DMS114 treated with DMSO at 0.1 percent for 48 hours (cell line): ENCODE data around the gene TNFAIP8L1.

Source experiments
- DNase-seq: peaks from one replicate; lab custom pipeline; 2025; ENCODE audit not compliant: unreplicated experiment; lab: John Stamatoyannopoulos, UW

TNFAIP8L1 gene

GRCh38 chr19:4647676-4648644, 8.6 kb downstream of the TNFAIP8L1 start:
- no peak for DNase-seq

GRCh38 chr19:4649392-4650047, 10.2 kb downstream of the TNFAIP8L1 start:
- DNase-seq = no peak

- DNase-seq = no peak
Measured at GRCh38 chr19:4650159-4650558, 10.8 kb downstream of the TNFAIP8L1 start.

- DNase-seq = no peak
Measured at GRCh38 chr19:4652075-4652474, 12.8 kb downstream of the TNFAIP8L1 start.

DNA sequence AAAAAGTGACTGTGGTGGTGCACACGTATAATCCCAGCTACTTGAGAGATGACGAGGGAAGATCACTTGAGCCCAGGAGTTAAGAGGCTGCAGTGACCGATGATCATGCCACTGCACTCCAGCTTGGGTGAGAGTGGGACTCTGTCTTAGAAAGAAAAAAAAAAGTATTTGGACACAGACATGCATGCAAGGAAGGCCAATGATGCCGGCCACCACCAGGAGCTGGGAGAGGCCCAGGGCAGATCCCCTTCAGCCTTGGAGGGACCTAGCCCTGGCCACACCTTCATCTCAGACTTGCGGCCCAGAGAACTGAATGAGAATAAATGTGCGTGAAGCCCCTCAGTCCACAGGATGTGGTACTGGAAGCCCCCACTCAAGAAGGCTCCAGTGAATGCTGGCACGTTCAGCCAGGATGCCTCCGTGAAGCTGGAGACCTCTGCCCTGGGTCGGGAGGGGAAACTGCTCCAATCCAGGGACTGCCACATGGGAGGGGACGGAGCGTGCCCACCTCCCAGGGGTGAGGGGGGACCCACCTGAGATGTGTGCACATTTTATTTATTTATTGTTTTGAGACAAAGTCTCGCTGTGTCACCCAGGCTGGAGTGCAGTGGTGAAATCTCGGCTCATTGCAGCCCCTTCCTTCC, 14.6 kb downstream of the TNFAIP8L1 start:
- no peak for DNase-seq

DNA sequence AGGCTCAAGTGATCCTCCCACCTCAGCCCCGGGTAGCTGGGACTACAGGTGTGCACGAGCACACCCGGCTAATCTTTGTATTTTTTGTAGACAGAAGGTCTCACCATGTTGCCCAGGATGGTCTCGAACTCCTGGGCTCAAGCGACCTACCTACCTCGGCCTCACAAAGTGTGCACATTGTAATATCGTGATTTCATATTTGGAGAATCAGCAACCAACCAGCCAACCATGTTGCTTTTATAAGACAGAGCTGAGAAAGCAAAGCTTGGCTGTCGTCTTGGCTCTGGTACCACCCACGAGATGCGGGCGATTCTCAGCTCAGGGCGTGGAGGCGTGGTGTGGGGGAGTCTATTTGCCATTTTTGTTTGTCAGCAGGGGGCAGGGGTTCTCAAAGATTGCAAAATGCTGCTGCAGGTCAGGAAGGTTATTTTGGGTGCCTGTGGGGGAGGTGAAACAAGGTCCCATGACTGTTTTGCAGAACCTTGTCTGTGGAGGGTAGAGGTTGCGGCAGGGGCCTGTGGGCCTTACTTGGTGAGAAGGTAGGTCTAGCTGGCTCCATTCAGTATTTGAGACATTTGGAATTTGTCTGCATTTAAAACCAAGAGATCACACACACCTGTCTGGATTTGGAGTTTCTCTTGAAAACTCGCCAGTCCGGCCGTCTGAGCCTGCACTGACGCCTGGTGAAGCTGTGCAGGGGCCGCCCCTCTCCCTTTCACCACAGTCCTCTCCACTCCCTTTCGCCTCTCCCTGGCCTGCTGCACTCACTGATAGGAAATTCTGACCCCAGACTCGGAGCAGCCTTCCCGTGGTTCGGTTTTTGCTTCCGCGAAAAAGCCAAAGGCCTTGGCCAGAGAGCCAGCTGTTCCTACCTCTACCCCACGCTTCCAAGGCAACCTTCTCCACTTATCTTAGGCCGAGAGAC, 15.4 kb downstream of the TNFAIP8L1 start:
- no peak for DNase-seq

DNA sequence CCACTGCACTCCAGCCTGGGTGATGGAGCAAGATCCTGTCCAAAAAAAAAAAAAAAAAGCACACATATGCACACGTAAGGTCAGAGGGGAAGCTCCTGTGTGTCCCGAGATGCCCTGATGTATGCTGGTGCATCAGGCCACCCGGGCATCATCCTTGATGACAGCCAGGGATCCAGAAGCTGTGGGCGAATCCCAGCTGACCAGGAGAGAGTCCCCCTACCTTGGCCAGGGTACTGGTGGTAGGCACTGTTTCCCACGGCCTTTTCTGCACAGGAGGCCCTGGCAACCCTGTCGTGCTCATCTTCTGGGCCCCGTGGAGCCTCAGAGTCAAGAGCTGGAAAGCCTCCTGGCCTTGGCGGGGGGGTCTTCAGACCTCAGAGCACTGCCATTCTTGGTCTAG, 16.8 kb downstream of the TNFAIP8L1 start:
- no peak for DNase-seq

DNA sequence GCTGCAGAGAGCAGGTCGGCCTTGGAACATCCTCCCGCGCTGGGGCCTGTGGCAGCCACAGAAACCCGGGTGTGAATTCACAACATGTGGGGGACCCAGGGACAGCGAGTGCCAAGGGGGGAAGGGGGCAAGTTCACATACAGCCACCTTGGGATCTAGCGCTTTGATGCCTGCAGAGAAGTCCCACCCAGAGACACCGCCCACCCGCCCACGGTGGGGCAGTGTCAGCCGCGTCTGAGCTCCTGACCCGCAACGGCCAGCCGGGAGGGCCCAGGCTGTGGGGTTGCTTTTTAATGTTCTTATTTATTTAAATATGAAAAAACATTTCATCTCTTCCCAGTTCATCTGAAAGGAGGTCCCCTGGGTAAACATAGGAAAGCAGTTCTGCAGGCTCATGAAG, 17.9 kb downstream of the TNFAIP8L1 start:
- DNase-seq = no peak

- no peak for DNase-seq
Measured at GRCh38 chr19:4657835-4658234, 18.5 kb downstream of the TNFAIP8L1 start.

- no peak for DNase-seq
Measured at GRCh38 chr19:4660181-4660791, 21.0 kb downstream of the TNFAIP8L1 start.

DNA sequence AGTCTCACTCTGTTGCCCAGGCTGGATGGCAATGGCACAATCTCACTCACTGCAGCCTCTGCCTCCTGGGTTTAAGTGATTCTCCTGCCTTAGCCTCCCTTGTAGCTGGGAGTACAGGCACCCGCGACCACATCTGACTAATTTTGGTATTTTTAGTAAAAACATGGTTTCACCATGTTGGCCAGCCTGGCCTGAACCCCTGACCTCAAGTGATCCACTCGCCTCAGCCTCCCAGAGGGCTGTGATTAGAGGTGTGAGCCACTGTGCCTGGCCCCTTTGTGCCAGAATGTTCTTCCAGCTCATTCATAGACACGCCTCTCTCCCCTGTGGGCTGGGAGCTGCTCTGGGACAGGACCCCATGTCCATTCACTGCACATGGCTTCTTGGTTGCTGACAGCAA, 21.7 kb downstream of the TNFAIP8L1 start:
- DNase-seq = no peak

DNA sequence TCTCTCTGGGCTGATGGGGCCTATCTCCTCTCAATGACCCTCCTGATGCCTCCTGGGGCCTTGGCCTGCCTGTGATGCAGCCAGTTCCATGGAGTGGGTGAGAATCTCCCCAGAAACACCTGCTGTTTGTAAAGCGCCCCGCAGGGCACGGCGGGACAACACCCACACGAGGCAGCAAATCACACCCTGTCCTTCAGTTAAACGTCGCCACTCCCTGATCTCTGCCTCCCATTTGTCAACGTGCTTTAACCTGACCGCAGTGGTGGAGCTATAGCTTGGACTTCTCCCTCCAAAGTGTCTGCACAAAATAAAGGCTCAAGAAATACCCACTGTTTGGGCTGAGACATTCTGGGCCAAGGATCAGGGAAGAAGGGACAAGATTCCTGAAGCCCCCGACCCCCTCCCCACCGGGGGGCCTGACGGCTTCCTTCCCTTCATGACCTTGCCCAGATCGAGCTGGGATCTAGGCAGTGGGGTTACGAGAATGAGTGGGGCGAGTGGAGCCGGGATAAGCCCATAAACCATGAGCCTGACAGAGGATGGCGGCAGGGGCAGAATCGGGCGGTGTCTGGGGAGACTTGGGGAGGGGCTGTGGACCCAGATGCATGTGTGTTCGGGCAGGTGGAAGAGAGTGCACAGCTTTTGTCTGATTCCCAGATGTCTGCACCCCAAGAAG, 22.8 kb downstream of the TNFAIP8L1 start:
- no peak for DNase-seq

DNA sequence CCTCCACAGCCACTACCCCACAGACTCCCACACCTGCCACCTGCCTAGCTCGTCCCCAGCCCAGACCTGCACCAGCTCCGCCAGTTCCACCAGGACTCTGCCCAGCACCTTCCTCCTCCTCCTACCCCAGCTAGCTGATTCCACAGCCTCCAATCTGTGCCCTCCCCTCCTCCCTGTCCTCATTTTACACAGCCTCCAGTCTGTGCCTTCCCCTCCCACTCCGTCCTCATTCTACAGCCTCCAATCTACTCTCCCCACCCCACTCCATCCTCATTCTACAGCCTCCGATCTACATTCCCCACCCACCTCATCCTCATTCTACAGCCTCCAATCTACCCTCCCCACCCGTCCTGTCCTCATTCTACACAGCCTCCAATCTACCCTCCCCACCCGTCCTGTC, 23.5 kb downstream of the TNFAIP8L1 start:
- DNase-seq = no peak

DNA sequence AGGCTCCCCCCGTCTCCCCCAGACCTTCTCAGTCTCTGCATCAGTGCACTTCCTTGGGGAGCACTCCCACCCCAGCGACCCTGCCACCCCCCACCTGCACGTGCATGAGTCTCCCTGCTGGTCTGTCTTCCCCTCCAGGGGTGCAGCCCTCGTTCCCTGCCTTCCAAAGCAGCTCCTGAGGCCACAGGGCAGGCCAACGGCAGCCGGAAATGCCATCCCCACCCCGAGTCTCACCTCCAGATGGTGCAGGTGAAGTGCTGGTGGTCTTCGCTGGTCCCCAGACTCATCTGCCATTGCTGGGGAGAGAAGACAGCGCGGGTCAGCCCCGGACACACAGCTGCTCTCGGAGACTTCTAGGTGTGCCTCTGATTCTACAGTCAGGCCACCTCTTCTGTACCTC, 25.3 kb downstream of the TNFAIP8L1 start:
- DNase-seq = no peak

DNA sequence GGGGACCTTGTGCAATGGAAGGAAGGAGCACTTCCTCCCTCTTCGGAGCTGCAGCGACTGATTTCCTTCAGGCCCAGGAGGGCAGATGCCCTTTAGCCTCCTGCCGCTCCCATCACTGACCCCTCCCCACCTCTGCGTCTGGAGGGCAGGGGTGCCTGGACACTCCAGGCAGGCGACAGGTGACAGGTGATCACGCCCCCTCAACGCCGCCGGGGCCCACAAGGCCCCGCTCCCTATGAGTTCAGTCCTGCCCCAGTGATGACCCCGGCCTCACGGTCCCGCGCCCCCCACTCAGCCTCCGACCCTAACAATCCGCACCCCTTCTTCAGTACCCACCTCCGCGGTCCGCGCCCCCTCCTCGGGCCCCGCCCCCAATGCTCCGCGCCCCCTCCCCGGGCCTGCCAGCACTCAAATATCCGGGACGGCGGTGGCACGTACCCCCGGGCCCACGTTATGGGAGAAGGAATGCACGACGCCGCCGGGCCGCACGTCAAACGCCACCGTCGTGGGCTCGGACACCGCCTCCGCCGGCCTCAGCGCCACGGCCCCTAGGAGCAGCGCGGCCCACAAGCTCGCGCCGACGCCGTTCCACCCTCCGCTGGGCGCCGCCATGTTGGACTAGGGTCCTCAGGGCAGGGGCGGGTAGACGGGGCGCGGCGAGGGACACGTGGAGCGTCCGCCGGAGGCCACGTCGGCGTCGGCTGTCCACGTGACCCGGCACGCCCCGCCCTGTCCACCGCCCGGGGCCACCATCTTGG, 30.6 kb downstream of the TNFAIP8L1 start, which contains the start of gene MYDGF:
TSS of gene MYDGF (minus strand) at position 620 of the 758 bp plus-strand sequence. CDS start at position 612, 8 bp downstream.
- DNase-seq = peak; percentile 30

- no peak for DNase-seq
Measured at GRCh38 chr19:4671185-4671851, 32.0 kb downstream of the TNFAIP8L1 start.

- DNase-seq = no peak
Measured at GRCh38 chr19:4673216-4673615, 33.9 kb downstream of the TNFAIP8L1 start.

DNA sequence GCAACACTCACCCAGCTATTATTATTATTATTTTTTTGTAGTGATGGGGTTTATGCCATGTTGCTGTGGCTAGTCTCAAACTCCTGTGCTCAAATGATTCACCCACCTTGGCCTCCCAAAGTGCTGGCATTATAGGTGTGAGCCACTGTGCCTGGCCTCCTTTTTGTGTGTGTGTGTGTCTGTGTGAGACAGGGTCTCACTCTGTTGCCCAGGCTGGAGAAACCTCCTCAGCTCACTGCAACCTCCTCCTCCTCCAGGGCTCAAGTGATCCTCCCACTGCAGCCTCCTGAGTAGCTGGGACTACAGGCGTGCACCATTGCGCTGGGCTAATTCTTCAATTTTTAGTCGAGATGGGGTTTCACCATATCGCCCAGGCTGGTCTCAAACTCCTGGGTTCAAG, 34.4 kb downstream of the TNFAIP8L1 start:
- no peak for DNase-seq
